ENCODE measurements around the gene ZSCAN23.
"Not testable (repeated sequence)": the region's sequence is repeated elsewhere in the genome, so short reads cannot be mapped to it uniquely, and the experiment has no call there.

The ZSCAN23 gene

DNA sequence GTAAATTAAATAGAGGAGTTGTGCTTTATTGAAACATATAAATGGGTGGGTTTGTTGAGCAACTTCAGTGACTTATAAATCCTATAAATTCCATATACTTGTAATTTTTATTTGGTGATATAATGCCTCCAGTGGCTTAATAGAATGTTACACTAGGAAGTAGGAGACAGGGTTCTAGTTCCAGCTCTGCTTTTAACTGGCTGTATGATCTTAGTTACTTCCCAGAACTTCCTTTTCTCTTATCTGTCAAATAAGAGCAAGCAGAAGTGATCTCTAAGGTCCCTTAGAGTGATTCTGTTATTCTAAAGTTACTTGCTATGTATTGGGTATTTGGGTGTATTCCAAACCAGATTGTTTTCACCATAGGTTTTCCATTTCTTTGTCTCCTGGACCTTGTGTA, 10.2 kb downstream of the ZSCAN23 start:
- no peak for DNase-seq

DNA sequence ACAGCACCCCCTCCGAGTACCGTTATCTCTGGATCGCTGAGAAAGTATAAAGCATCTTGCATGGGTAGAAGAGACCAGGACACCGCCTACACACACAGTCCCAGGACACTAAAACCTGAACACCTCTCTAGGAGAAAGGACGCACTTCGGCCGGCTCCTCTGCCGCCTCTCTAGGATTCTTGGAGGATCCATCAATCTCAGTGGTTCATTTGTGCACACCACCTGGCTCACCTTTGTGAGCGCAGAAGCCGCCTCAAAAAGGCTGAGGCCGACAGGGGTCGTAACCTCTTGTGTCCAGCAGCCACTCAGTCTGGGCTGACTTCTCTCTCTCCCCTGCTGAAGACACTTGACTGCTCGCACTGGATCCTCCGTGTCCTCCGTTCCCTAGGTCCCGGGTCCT, 13.5 kb downstream of the ZSCAN23 start:
- no peak for DNase-seq

DNA sequence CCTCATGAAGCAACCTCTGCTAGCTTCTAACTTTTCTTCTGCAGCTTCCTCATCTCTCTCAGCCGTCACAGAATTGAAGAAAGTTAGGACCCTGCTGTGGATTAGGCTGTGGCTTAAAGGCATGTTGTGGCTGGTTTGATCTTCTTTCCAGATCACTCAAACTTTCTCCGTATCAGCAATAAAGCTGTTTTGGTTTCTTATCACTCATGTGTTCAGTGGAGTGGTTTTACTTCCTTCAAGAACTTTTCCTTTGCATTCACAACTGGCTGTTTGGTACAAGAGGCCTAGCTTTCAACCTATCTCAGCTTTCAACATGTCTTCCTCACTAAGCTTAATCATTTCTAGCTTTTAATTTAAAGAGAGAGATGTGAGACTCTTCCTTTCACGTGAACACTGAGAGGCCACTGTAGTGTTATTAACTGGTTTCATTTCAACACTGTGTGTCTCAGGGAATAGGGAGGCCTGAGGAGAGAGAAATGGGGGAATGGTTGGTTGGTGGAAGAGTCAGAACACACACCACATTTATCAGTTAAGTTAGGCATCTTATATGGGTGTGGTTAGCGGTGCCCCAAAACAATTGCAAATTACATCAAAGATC, 17.2 kb downstream of the ZSCAN23 start:
- DNase-seq, result no peak

DNA sequence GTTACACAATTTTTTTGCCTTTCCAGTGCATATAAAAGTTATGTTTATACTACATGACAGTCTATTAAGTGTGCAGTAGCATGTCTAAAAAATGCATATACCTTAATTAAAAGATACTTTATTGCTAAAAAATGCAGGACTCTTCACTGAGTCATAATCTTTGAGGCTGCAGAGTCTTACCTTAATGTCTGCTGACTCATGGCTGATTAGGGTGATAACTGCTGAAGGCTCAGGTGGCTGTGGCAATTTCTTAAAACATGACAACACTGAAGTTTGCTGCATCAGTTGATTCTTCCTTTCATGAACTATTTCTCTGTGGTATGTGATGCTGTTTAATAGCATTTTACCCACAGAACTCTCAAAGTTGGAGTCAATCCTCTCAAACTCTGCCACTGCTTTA, 19.1 kb downstream of the ZSCAN23 start:
- DNase-seq, result no peak

DNA sequence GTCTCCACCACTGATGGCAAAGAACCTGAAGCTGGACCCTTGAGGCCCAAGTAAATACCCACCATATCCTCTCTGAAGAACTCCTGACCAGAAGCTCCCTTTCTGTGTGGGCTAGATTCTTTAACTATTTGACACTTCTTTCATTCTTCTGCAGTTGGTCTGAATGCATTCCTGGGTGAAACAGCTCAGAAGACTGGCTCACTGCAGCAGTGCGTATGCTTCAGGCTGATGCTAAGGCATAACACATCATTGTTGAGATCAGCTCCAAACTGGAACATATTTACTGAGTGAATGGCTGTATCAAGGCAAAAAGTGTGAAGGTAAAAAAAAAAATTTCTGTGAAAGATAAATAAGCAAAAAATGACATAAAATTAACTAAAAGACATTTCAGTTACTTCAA, 19.7 kb downstream of the ZSCAN23 start:
- DNase-seq, result no peak

DNA sequence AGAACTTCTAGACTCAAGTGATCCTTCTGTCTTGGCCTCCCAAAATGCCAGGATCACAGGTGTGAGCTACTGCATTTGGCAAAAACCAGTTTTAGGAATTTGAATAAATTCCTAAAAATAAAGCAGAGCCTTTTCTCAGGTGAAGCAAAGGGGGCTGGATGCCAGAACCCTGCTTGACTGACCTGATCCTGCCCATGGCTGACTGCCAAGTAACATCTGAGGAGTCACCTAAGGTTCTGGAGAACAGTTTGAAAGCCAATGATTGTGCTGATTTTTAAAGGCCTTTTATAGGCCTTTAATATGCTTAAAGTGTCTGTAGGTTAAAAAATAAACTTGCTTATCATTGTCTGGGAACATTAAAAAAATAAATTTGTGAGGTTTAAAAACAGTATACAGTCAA, 29.6 kb downstream of the ZSCAN23 start:
- no peak for DNase-seq

DNA sequence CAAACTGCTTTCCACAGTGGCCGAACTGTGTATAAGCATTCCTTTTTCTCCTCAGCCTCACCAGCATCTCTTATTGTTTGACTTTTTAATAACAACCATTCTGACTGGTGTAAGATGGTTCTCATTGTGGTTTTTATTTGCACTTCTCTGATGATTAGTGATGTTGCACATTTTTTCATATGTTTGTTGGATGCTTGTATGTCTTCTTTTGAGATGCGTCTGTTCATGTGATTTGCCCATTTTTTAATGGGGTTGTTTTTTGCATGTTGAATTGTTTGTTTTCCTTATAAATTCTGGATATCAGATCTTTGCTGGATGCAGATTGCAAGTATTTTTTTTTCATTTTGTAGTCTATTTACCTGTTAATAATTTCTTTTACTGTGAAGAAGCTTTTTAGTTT, 32.5 kb downstream of the ZSCAN23 start:
- no peak for DNase-seq

DNA sequence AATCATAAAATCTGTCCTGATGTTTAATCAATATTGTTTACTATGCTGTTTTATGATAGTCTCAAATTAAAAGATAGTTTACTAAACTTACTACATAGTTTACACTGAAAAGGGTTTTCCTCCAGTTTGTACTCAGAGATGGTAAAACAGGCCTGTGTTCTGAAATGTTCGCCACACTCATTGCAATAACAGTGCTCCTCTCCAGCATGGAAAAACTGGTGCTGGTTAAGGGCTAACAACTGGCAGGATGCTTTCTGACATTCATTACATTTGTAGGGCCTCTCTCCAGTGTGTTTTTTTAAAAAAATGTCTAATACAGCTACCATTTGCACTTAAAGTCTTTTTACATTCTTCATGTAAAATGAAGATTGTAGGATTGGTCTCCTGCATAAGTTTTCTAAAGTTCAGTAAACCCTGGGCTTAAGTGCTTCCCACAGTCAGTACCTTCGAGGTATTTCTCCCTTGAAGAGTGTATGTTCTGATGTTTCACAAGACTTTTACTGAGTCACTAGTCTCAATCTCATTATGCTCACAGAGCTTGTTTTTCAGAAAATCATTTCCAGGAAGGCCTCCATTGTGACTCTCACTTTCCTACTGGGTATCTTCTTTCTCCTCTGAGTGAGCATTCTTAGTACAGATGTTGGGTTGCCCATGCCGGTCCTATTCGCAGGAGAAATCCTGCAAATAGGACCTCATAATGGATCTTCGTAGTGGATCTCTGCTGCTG, 35.1 kb downstream of the ZSCAN23 start:
- DNase-seq, result no peak

DNA sequence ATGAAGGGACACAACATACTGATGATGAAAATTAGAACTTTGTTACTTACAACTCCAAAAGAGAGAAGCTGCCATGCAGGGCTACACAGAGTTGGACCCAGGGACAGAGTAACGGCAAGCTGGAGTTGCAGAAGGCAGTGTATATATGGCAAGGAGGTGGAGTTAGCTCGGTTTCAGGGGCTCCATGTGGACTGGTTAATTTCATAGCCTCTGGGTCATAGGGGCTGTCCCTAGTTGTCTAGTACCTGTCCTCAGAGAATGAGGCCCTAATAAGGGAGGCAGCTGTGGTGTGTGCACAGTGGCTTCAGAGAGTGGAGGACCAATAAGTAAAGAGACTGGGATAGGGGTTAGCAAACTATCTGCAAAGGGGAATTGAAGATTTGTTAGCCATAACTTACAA, 35.9 kb downstream of the ZSCAN23 start:
- DNase-seq, result no peak

DNA sequence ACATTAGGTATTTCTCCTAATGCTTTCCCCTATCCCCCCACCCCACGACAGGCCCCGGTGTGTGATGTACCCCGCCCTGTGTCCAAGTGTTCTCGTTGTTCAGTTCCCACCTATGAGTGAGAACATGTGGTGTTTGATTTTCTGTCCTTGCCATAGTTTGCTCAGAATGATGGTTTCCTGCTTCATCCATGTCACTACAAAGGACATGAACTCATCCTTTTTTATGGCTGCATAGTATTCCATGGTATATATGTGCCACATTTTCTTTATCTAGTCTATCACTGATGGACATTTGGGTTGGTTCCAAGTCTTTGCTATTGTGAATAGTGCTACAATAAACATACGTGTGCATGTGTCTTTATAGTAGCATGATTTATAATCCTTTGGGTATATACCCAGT, 39.4 kb downstream of the ZSCAN23 start:
- not testable (repeated sequence) for DNase-seq

DNA sequence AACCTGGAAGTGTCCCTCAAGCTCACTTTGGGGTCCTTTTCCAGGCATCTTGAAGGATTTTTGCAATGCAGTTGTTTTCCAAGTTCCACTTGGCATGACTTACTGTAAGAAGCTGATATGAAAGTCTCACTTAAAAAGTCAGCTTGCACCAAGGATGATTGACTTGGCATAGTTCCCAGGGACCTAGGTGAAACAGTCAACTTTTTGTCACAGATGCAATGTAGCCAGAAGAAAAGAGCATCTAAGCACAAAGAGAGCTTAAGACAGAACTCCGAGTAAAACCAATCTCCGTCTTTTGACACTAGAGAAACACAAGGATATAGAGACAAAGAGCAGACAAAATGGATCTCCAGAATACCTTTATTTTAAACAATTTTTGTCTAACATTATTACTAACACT, 41.1 kb downstream of the ZSCAN23 start:
- no peak for DNase-seq

DNA sequence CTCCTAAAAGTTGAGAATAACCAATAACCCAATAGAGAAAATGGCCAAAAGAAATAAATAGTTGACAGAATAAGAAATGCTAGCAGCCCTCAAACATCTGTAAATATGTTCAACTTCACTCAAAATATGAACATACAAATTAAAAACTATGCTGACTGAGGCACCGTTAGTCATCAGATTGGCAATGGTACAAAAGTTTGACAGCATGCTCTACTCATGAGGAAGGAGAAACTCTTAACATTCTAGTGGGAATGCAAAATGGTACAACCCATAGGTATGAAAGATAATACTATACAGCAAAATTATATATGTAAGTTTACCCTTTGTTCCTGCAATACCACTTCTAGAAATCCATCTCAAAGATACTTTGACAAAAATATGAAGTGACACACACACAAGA, 42.1 kb downstream of the ZSCAN23 start:
- DNase-seq, result peak; percentile 38

DNA sequence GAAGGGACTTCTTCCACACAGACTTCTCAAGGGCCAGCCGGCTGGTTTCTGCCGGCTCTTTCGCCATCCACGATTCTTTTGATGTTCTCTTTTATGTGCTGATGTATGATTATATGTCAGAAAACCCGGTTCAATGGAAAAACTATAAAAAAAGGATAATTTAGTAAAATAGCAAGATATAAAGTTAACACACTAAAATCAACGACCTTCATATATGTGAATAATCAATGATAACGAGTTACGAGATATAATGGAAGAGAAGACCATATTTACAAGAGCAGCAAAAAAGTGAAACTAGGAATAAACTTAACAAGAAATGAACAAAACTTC, 43.2 kb downstream of the ZSCAN23 start:
- no peak for DNase-seq

DNA sequence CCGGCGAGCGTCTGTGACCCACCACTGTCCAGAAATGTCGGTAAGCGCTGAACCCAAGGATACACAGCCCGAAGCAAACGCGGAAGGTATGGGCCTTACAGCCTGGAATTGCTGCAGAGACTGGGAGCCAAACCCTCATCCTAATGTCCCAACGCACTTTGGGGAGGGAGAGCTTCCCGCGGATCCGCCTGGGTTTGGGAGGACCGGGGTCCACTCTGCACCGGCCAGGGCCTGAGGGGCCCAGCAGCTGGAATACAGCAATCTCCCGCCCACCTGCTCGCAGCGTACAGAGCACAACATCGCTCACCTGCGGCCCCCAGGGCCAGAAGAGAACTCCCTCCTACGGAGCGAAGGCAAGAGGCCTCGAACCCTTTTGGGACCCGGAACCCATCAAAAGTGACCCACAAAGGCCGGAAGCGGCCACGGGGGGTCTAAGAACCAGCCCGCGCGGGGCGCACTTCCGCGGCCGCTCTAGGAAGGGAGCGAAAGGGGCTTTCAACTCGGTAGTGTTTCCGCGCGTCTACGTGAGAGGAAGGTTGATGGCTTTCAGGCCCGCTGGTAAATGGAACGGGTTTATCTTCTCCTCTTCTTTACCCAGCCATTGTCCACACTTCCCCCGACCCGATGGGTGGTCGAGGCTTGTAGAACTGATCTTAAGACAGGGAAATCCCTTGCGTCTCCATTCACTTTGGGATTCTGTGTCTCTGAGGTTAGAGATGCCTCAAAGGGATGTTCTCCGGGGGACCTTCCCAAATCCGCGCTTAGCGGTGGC, 43.8 kb downstream of the ZSCAN23 start, which contains the start of gene ZSCAN12:
Gene ZSCAN12 (minus strand): TSS at position 398 of the 772 bp plus-strand sequence. CDS start 1,342 bp downstream, outside the sequence.
- DNase-seq, result peak; percentile 90

DNA sequence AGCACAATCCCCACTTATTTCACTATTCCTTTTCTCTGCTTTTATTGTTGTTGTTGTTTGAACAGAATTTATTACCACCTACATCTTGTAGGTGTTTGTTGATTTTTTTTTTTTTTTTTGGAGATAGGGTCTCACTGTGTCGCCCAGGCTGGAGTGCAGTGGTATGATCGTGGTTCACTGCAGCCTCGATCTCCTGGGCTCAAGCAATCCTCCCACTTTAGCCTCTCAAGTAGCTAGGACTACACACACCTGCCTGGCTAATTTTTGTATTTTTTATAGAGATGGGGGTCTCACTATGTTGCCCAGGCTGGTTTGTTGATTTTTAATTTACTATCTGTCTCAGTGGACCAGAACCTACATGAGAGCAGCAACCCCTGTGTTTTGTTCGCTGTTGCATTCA, 47.4 kb downstream of the ZSCAN23 start:
- DNase-seq, result no peak

DNA sequence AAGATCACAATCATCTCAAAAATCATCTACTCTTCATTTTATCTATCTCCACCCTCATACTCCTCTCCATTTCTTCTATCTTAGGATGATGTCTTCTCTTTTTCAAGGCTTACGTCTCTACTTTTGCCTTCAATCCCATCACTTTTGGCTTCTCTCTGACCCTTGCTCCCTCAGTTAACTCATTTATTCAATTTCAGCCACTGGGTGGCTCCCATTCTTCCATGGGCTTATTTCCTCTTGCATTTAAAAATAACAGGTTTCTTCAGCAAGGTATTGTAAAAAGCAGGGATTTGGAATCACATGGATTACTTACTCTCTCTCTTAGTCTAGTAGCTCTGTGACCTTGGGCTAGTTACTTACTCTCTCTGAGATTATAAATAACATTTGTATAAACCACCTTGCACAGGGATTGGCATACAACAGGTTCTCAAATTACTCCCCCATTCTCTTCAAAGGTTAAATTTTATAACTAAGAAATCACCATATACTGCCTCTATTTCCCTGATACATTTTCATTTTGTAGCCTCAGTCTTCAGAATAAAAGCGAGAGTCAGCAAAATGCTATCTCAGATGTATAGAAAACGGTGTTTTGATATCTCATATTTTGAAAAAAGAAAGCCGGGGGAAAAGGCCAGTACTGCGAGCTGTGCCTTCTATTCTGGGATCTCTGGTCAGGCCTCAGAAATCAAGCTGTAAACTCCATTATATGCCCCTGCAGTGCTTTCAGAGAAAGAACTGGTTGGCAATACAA, 49.2 kb downstream of the ZSCAN23 start:
- no peak for DNase-seq

DNA sequence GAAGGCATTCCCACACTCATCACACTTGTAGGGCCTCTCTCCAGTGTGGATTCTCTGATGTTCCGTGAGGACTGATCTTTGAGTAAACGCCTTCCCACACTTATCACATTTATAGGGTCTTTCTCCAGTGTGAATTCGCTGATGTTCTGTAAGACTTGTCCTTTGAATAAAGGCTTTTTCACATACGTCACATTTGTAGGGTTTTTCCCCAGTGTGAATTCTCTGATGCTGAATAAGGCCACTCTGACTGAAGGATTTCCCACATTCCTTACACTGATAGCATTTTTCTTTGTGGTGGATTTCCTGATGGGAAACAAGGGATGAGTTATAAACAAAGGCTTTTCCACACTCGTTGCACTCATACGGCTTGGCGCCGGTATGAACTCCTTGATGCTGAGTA, 52.6 kb downstream of the ZSCAN23 start:
- DNase-seq, result no peak

DNA sequence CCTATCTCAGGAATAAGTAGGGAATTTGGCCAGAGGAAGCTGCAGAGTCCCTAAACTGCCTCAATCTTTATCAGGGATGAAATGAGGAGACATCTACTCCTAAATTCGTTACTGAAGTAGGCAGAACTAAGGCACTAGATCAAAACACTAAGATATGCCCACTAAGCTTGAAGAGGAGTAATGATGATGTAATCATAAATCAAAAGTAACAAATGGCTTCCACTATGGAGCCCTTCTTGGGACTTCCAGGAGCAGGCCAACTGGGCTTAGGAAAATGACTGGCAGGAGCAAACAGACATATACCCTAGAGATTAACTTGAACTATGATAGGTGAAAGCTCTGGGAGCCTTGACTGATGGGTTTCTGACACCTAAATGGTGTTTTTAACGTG, 59.2 kb downstream of the ZSCAN23 start:
- no peak for DNase-seq

DNA sequence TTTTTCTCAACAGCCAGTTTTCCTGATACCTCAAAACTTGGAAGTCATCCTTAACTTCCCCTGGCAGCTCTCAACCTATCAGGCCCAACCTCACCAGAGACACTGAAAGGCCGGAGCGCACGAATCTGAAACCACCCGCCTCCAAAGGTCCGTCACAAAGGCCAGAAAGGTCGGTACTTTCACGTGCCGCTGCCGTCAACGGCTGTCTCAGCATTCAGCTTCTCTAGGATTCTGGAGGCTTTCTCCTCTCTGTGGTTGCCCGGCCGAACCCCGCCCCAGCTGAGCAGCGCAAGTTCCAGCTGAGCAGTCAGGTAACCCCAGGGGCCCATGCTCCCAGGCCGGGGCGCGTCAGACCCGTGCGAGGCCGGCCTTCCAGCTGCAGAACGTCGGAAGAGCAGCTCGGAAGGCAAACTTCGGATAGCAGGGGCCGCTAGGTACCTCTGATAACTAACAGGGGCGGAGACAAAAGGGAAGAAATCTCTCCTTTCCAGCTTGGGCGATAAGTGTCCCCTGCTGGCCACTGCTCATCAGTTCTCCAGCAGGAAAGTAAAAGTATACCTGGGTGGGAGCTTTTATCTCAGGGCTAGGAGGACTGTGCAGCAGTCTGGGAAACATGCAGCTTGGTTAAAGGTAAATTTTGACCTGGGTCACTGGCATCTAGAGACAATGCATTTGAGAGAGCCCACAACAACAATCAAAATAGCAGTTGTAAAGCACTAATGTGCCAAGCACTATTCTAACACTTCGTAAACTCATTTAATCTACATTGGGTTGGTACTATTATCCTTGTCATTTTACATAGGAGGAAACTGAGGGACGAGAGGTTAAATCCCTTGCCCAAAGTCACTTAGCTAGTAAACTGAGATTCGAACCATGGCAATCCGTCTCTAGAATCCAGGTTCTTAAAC, 59.8 kb downstream of the ZSCAN23 start:
- peak; percentile 55 for DNase-seq

Measured in fibroblast of skin of right quadriceps (primary cell).